Transverse colon (tissue), 4 donors: ENCODE measurements around the gene LIME1.

ENCODE experiments used
- POLR2AphosphoS5 ChIP-seq, 3 donors: sonication (generic); formaldehyde crosslinking; IDR thresholded peaks; one replicate each; pipeline ENCODE4 v1.6.1; 2016; ENCODE audit warnings: antibody characterized with exemption in 3 of 3
- TF ChIP-seq, protein P1 (sequence below), 5 experiments: fragments of 200-600 bp in 3 of 5; fragments of 450-650 bp in 2 of 5; sonication (generic) in 3 of 5; IDR thresholded peaks; 1 replicate in 2 of 5; 2 replicates in 3 of 5; pipeline ENCODE4 v1.5.1; 2016 to 2017; ENCODE audit warnings: antibody characterized with exemption in 5 of 5, inconsistent platforms in 3 of 5, mild to moderate bottlenecking in 2 of 5, moderate library complexity in 1 of 5

DNA sequence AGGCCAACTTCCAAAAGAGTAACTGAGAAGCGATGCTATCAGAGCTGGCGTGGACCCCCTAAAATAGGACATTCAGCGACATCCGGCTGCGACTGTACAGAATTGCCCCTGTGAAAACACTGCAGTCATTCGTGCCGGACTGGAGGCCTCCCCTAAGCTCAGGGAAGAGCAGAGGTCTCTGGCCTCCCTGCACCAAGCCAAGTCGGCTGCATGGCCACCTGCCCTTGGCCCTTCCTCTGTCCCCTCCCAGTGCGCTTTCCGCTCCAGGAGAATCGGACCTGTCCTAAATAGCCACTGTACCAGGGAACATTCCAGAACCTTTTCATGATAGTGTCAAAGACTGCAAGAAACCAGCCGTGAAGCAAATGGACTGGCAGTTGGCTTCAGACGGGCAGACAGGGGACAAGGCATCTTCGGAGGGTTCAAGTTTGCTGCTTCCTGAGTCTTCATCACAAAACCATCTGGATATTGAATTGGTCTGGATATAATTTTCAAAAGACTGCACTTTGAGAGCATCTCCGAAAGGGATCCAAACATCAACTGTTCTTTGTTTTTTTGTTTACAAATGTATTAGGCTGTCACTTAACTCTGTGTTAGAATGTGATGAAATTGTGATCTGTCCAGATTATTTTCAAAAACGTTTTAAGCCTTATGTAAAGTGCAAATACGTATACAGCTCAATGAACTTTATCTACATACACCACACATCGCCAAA, 19.6 kb downstream of the LIME1 start:
- TF ChIP-seq, protein P1, sequence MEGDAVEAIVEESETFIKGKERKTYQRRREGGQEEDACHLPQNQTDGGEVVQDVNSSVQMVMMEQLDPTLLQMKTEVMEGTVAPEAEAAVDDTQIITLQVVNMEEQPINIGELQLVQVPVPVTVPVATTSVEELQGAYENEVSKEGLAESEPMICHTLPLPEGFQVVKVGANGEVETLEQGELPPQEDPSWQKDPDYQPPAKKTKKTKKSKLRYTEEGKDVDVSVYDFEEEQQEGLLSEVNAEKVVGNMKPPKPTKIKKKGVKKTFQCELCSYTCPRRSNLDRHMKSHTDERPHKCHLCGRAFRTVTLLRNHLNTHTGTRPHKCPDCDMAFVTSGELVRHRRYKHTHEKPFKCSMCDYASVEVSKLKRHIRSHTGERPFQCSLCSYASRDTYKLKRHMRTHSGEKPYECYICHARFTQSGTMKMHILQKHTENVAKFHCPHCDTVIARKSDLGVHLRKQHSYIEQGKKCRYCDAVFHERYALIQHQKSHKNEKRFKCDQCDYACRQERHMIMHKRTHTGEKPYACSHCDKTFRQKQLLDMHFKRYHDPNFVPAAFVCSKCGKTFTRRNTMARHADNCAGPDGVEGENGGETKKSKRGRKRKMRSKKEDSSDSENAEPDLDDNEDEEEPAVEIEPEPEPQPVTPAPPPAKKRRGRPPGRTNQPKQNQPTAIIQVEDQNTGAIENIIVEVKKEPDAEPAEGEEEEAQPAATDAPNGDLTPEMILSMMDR (IDR thresholded peaks at IDR 0.05), result no peak
- no peak for TF ChIP-seq POLR2AphosphoS5 (IDR thresholded peaks at IDR 0.05)
